HG03571 (cell line): ENCODE data around the gene INPP4A.

ENCODE experiments used
- ATAC-seq: cut with Tn5 transposase; IDR thresholded peaks from one replicate; pipeline ENCODE4 v1.9.1; 2021; ENCODE audit not compliant: unreplicated experiment

INPP4A gene

DNA sequence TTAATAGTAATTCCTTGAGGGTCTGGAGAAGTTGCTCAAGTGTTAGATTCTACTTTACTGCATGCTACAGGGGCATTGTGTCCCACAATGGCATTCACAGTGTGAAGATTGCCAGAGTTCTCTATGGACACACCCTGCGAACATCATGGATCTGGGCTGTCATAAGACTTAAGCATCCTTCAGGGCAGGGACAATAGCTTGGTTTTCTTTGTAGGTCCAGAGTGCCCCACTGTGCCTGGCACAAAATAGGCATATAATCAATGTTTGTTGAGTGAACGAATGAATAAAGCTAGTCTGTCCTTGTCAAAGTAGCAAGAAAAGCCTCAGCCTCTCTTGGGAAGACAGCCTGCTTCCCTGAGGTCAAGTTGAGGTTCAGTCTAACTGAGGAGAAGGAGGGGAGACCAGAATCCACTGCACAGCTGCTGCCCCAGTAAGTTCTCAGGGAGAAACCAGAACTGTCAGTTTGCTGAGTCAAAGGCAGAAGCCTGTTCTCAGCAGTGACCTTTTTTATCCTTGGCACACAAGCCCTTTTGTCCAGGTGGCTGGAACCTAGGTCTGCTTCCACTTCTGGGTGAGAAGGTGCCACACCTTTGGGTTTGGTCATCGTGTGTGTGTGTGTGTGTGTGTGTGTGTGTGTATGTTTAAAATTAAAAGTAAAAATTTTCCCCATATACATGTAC lies 15.0 kb downstream of the INPP4A start:
- ATAC-seq: no peak

DNA sequence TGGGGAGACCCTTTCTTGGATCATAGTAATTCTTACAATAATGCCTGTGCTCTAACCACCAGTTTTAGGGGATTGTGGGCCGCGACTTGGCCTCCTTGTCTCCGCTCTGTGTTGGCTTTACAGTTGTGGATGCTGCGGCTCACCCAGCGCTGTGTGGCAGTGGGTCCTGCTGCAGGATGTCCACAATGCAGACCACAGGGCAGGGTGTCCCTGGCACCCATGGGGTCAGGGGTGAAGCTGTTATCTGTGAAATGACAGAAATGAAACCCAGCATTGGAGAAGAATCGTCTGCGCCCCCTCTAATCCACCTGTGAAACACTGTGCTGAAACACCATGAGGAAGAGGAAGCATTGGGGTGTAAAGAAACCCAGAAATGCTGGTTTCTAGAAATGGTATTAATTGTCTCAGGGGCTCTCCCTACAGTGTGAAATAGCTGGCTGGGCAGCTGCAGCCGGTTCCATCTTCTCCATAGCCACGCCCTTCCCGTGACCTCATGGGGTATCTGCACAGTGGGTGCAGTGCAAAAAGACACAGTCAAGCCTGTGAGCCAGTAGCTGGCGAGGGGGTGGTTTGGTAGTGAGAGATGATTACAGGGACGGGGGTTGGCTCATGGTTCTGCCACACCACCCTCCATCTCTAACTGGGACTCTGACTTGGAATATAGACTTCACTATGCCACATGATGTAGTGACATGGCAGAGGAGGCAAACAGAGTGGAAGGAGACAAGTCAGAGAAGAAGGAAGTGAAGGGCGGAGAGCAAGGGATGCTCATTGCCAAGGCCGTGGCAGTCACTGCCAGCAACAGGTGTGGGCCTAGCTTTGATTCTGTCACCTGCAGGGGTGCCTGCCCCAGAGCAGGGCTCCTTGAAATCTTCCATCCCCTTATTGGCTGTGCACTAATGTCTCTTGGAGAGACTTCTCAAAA lies 16.2 kb downstream of the INPP4A start:
- ATAC-seq: peak; percentile 48

DNA sequence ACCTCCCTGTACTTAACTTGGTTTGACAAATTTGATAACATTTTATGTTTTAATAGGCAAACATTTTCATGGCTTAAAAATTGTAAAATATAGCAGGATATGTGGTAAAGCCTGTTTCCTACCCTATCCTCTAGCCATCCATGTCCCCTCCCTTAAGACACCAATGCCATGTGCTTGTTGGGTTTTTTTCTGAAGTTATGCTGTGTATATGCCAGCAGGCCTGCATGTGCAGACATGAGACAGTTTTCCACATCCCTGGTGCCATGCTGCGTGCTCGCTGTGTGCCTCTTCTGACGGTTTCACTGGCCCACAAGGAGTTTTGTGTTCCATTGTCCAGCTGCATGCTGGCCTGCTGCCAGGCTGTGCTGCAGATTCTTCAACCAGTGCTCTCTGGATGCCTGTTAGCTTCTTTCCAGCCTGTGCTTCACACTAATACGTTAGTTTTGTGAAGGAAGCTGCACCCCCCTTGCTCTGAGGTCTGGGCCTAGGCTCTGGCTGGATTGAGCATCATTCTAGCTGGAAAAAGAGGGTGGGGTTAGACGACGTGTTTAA lies 16.9 kb downstream of the INPP4A start:
- ATAC-seq: no peak

DNA sequence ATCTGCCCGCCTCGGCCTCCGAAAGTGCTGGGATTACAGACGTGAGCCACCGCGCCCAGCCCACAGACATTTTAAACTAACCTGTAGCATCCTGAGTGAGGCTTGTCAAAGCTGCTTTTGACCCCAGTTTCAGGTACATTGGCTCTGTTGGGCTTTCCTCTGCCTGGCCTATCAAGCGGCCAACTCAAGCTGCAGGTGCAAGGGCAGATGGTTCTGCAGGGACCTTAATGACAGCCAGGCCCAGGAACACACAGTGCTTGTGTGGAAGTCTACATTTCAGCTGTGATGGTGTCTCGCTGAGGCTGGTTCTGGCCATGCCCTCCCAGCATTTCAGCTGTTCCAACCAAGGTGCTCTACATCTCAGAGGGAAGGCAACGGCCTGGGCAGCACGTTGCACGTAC lies 18.4 kb downstream of the INPP4A start:
- ATAC-seq: no peak

DNA sequence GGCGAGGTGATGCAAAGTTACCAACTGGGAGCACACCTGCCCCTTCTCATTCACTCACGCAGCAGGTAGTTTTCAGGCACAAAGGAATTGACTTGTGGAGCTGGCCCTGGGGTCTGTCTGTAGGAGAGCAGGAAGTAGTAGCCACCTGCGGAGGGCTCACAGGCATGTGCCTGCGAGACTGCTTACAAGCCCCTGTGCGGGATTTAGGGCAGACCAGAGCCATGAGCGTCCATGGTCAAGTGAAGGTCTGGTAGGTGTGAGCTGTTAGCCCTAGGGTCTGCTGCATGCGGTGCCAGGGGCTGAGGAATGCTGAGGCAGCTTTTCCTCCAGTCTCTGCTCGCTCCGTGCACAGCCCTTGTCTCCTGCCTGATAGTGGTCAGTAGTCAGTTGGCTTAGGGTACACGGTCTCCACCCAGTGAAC lies 18.9 kb downstream of the INPP4A start:
- no peak for ATAC-seq

DNA sequence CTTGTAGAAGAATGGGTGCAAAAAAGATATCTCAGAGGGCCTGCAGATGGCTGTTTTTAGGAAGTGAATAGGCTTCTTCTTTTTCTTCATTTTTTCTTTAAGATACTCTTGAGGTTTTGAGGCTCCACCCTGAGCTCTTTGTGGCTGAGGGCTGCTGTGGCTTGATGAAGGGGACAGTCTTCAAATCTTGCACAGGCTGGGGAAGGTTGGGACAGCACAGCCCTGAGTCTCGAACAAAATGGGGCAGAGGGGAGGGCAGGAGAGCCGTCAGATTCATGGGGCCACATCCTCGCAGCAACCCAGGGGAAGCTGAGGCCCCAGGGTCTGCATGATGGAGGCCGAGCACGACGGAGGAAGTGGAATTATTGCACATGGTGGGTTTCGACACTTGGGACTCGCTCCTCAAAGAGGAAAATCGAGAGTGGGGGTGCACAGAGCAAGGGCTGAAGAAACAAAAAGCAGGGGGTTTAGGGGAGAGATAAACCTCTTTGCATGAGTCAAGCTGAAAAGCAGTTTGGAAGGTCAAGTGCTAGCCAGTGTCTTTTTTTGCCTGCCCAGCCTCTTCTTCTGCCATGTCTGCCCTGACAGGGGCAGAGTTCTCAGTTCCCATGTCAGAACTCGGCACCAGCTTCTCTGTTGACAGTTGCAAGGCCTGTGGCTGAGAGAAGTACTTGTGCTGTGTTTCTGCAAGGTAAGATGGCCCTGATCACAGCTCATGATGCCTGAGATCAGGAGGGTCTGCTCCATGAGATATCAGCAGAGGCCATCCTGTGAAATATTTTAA lies 19.5 kb downstream of the INPP4A start:
- ATAC-seq: no peak

DNA sequence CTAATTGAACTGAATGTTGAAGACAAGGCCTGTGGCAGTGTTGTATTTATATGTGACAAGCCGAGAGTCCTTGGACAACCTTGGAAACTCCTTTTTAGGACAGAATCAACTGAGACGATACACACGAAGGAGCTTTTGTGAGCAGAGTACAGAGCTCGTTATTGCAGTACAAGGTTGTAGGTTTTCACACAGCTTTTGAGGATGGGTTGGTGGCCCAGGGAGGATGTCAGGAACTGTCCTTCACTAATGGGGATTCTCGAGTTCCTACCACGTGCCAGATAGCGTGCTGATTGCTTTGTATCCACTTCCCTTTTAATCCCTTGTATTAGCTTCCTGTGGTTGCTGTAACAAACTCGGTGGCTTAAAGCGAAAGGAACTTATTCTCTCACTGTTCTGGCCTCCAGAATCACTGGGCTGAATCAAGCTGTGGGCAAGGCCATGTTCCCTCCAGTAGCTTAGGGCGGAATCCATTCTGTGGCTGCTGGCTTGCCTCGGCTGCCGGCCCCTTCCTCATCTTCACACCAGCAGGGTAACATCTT lies 20.2 kb downstream of the INPP4A start:
- ATAC-seq: peak; percentile 34

DNA sequence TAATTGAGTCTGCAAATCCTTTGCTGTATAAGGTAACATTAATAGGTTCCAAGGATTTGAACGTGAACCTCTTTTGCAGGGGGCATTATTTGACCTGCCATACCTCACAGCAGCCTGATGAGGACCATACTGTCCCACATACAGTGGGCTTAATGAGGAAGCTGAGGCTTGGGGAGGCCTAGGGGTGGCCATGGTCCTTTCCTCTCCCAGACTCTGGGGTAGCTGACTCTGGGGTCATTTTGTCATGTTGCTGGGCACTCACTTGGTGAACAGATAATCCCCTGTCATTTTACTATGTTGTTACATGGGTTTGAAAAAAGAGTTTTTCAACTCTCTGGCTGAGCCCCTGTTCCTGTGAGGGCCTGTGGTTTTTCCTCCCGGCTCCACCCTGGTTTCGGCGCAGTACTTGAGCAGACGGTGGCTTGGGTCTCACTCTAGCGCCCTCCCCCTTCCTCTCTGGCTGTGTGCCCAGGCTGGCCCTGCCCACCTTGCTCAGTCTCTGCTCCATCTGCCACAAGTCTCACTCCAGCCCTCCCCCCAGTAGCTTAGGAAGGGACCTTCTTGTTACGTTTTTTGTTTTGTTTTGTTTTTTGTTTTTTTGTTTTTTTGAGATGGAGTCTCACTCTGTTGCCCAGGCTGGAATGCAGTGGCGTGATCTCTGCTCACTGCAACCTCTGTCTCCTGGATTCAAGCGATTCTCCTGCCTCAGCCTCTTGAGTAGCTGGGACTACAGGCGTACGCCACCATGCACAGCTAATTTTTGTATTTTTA lies 21.0 kb downstream of the INPP4A start:
- ATAC-seq: peak; percentile 27

DNA sequence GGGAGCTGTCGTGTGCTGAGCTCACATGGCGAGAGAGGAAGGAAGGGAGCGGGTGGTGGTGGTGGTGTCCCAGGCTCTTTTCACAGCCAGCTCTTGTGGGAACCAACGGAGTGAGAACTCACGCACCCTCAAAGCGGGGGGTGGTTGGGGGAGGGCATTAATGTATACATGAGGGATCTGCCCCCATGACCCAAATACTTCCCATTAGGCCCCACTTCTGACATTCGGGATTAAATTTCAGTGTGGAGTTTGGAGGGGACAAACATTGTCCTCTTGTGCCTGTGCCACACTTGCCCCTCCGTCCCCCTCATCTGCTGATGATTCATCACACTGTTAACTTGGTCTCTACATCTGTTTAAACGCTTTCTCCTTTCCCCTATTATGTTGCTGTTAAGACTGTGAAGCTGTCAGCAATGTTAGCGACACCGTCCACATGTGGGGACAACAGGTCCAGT lies 22.5 kb downstream of the INPP4A start:
- no peak for ATAC-seq

DNA sequence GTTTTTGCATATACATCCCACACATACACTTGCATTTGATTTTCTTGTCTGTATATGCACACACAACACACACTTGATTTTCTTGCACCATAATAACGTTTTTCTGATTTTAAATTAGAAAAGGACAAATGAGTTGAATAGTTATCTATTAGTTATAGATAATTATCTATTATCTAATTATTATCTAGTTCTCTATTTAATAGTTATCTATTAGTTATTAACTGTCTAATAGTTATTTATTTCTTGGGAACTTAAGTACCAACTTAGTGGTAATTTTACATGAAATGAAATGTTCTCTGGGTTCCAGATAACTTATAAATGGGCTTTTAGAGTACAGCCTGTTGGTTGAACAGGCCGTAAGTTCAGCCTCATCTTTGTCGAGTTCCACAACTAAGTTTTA lies 23.0 kb downstream of the INPP4A start:
- ATAC-seq: no peak

DNA sequence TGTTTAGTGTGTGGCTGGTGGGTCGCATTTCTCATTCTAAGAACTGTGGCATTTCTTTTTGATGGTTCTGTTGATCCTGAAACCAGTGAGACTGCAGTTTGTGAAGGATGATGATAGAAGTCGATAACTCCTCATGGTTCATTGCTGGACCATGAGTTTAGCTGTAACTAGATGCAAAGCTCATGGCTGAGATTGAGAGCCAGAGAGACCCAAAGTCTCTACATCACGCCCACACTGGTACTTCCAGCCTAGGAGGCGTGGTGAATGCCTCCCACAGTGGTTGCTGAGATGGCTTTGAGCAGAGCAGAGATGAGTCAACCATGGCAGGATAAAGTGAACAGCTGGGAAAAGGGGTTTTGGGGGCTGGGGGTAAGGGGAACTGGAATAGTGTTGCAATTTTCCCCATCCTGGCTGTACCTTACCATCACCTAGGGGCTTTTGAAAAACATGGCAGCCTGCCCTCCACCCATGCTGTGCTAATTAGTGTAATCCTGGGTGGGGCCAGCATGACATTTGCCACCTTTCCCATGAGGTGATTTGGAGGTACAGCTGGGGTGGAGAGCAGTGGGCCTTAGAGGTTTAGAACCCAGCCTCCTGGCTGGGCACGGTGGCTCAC lies 24.1 kb downstream of the INPP4A start:
- ATAC-seq: peak; percentile 22

DNA sequence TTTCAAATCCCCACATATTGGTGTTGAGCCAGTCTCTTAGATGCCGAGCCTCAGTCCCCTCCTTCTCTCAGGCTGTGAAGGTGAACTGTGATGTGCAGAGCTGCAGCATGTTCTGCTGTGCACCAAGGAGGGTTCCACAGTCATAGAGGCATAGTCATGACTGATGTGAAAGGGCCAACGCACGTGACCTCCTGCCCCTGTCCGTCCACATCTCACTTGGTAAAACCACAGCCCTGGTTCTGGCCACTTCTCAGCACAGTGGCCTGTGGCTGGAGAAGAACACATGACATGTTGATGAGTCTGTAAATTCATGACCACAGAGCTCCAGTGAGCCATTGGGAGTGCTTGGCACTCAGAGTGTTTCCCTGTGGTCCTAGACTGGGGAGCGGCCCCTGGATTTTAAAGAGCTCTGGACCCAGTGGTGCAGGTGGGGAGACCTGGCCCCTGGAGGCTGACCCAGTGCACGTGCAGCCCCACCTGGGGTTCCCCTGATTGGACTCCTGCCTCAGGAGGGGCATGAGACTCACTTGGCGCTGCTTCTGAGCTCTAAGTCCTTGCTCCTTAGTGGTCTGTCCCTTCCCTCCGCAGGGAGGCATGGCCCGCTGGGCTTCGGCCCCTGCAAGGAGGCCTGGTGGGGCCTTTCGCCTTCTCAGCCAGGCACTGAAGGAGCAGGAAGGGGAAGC lies 25.3 kb downstream of the INPP4A start:
- no peak for ATAC-seq

DNA sequence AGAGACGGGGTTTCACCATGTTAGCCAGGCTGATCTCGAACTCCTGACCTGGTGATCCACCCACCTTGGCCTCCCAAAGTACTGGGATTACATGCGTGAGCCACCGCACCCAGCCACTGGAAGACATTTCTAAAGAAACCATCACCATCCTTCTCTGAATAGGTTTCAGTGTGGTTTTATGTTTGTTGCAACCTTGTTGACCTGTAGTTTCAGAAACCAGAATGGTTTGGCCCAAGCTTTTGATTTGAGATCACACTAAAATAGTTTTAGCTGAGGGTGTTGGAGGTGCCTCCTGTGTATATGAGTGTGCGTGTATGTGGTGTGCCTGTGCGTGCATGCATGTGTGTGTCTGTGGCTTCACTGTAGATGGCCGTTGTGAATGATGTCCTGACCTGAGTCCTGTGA lies 26.2 kb downstream of the INPP4A start:
- ATAC-seq: no peak

DNA sequence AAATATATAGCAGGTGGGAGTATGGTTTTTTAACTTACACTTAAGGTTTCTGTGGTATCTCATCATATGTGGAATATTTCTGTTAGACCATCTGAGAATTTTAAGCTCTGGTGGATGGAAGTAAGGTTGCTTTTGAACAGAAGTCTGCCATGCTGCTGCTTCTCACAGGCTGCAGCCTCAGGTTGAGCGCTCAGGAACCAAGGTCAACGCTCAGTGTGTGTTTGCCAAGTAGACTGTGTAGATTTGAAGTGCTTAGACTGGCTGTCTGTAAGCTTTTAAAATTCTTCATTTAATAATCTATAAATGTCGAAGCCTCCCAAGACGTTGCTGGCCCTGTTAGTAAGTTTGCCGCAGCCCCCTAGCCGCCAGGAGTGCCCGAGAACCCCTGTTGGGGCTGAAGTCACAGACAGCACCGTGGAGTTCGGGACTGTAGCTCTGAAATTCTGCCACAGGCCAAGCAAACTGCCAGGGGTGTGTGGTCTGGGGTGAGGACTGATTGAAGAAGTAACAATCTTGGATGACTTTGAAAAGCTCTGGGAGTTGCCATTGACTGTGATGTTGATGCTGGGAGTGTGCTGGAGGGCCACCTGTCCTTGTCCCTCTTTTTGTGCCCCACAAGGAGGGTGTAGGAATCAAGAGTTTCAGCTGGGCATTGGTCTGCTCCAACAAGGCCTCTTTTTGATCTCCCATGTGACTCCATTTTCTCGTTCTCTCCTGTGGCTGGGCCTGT lies 26.9 kb downstream of the INPP4A start:
- ATAC-seq: no peak

DNA sequence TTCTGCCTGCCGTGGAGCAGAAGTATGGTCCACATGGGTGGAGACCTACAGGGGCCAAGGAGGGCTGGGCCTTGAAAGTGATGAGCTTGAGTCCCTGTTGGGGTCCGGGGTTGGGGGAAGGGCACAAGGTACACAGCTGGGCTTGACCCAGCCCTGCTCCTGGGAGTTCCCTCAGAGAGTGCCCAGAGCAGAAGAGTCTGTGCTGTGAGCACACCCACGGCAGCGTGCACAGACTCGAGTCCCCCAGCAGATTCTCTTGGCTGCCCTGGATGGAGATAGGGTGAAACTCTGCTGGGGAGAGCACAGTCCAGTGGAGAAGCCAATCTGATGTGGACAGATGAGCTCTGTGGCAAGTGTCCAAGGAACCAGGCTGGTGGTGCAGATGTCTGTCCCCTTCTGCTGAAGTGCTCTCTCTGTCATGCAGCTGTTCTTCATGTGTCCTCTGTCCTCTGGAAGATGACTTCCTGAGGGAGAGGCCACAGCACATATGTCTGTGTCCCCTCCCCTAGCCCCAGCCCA lies 27.5 kb downstream of the INPP4A start:
- no peak for ATAC-seq

DNA sequence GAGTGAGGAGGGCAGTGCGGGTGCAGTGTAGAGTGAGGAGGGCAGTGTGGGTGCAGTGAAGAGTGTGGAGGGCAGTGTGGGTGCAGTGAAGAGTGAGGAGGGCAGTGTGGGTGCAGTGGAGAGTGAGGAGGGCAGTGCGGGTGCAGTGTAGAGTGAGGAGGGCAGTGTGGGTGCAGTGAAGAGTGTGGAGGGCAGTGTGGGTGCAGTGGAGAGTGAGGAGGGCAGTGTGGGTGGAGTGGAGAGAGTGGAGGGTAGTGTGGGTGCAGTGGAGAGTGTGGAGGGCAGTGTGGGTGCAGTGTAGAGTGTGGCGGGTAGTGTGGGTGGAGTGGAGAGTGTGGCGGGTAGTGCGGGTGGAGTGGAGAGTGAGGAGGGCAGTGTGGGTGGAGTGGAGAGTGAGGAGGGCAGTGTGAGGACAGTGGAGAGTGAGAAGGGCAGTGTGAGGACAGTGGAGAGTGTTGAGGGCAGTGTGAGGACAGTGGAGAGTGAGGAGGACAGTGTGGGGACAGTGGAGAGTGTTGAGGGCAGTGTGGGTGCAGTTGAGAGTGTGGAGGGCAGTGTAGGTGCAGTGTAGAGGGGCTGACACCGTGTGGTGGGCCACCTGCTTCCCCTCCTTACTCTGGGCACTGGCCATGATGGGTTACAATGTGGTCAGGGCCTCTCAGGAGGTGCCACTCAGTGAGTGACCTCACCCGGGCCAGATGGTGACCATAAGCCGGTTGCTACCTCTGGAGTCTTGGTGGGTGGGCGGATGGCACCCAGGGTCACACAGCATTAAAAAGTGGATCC lies 28.5 kb downstream of the INPP4A start:
- ATAC-seq: no peak

DNA sequence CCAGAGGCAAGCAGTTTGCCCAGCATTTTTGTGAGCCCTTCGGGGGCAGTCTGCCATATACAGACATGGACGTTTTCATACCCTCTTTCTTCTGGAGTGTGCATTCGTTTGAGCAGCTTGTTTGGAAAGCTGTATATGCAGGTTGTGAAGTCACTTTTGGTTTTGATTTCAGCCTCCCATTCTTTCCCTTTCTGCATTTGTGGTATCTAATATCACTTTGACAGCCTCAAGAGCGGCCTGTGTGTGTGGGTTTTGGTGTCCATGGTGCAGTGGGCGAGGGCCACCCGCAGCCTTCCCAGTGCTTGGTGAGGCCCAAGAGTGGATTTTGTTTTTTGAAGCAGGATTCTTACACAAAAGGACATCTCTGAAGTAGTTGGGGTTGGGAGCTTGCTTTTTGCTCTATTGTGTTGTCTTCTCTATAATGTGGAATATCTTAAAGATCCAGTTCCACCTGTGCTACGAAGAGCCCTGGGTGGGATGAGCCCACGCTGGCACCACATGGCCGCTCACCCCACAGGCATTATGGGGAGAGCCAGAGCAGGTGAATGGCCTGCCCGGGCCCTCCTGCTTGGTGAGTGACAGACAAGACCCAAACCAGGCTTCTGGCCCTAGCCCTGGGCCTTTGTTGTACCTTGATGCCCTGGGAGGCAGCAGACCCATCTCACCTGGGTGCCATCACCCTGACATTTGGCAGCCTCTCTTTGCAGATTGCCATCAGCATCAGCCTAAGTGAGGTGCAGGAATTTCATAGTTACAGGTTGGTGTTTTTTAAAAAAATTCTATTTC lies 29.5 kb downstream of the INPP4A start:
- ATAC-seq: peak; percentile 35
